H1 (cell line): ENCODE data around the gene CCDC154. TPM values are rescaled to one million over a fixed set of nuclear protein-coding genes. Genes with fewer than 3 reads are reported as not detected.

ENCODE experiments used
- BCL11A ChIP-seq, 2 experiments: IDR thresholded peaks; one replicate each; pipeline ENCODE4 v1.6.1; 2011; ENCODE audit warnings: low read depth in 2 of 2, low read length in 2 of 2, mild to moderate bottlenecking in 2 of 2
- KDM4A ChIP-seq: IDR thresholded peaks from one replicate; pipeline ENCODE4 v1.7.1; 2012; ENCODE audit warnings: low read depth, mild to moderate bottlenecking, moderate library complexity, low read length, inconsistent platforms; ENCODE audit not compliant: severe bottlenecking
- NANOG ChIP-seq: IDR thresholded peaks from 2 replicates; pipeline ENCODE4 v1.6.1; 2011; ENCODE audit warnings: low read length, low read depth, mild to moderate bottlenecking, inconsistent platforms; ENCODE audit not compliant: insufficient read depth, poor library complexity, severe bottlenecking
- NRF1 ChIP-seq: IDR thresholded peaks from 2 replicates; pipeline ENCODE4 v1.6.1; 2011; ENCODE audit warnings: mild to moderate bottlenecking, low read depth, low read length, improper control_type of control experiment
- TAF1 ChIP-seq: IDR thresholded peaks from 2 replicates; pipeline ENCODE4 v1.6.1; 2011; ENCODE audit warnings: mild to moderate bottlenecking, low read depth, low read length
- polyA plus RNA-seq, 7 experiments: library from polyadenylated mRNA; depleted of rRNA in 3 of 7; stranded (reverse) in 5 of 7; unstranded in 2 of 7; fragments of >200 nt in 5 of 7; fragments of 200-250 nt in 2 of 7; gene quantifications; 1 replicate in 5 of 7; 2 replicates in 1 of 7; 4 replicates in 1 of 7; pipeline versions ENCODE4 v1.2.1 to v1.2.3, GENCODE V29; 2011 to 2013; ENCODE audit warnings: missing spikeins in 2 of 7, mixed read lengths in 2 of 7
- total RNA-seq: library from RNA; stranded (reverse); fragmentation: NEBNext Ultra II Directional; extraction: Animal tissue kit (Norgen Biotek cat#: 25700); gene quantifications from 2 replicates; pipeline ENCODE4 v1.2.1, GENCODE V29; 2021
- TF ChIP-seq, protein P1 (sequence below): IDR thresholded peaks from 2 replicates; pipeline ENCODE4 v1.6.1; 2011; ENCODE audit warnings: low read length, improper control_type of control experiment
- TF ChIP-seq, protein P2 (sequence below): IDR thresholded peaks from 2 replicates; pipeline ENCODE4 v1.6.1; 2012; ENCODE audit warnings: low read length, inconsistent platforms
- TF ChIP-seq, protein P3 (sequence below): IDR thresholded peaks from 2 replicates; pipeline ENCODE4 v1.6.1; 2011; ENCODE audit warnings: low read depth, mild to moderate bottlenecking, low read length; ENCODE audit not compliant: insufficient read depth

The CCDC154 gene
- total and polyA plus RNA-seq, 2 of the 8 experiments (the other 6 are each of a cell fraction or from before 2014, with no cell fraction given): 0.15 to 0.88 TPM

DNA sequence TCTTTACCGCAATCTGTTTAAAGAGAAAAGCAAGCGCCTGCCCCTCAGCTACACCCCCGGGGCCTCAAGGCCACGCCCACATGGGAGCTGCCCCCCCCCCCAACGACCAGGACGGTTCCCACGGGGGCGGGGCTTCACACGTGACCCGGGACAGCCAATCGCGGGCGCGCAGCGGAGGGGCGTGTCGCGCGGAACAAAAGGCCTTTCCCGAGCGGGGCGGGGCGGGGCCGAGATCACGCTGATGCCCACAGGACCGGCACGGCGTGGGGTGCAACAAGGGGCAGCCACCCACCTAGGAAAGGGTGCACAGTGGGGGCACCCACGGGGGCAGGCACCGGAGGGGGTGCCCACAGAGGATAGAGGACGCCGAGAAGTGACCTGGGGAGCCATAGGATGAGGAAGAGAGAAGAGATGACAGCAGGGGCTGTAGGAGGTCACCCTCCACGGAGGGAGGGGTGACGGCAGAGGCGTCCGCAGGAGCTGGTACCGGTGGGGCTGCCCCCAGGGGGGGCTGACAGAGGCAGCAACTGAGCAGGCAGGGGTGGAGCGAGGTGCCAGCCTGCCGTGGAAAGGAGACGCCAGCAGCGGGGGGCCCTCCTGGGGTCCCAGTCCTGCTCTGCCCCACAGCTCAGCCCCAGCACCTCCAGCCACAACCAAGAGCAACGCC lies 36.1 kb downstream of the CCDC154 start (continued):
- TF ChIP-seq, protein P1, sequence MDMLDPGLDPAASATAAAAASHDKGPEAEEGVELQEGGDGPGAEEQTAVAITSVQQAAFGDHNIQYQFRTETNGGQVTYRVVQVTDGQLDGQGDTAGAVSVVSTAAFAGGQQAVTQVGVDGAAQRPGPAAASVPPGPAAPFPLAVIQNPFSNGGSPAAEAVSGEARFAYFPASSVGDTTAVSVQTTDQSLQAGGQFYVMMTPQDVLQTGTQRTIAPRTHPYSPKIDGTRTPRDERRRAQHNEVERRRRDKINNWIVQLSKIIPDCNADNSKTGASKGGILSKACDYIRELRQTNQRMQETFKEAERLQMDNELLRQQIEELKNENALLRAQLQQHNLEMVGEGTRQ: peak; percentile 92
- TF ChIP-seq BCL11A (IDR thresholded peaks at IDR 0.05; ENCODE audit: low read depth in 2 of 2, low read length in 2 of 2): no peak
- no peak for TF ChIP-seq NRF1
- no peak for TF ChIP-seq KDM4A
- TF ChIP-seq NANOG: no peak
- no peak for TF ChIP-seq TAF1
- TF ChIP-seq, protein P2, sequence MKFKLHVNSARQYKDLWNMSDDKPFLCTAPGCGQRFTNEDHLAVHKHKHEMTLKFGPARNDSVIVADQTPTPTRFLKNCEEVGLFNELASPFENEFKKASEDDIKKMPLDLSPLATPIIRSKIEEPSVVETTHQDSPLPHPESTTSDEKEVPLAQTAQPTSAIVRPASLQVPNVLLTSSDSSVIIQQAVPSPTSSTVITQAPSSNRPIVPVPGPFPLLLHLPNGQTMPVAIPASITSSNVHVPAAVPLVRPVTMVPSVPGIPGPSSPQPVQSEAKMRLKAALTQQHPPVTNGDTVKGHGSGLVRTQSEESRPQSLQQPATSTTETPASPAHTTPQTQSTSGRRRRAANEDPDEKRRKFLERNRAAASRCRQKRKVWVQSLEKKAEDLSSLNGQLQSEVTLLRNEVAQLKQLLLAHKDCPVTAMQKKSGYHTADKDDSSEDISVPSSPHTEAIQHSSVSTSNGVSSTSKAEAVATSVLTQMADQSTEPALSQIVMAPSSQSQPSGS: no peak
- TF ChIP-seq, protein P3, sequence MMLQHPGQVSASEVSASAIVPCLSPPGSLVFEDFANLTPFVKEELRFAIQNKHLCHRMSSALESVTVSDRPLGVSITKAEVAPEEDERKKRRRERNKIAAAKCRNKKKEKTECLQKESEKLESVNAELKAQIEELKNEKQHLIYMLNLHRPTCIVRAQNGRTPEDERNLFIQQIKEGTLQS: peak; percentile 79
